Heart left ventricle (tissue), 16 donors: Measurements from ENCODE around the gene KMO. TPM values are rescaled to one million over a fixed set of nuclear protein-coding genes. Genes with fewer than 3 reads are reported as not detected.
A peak's percentile ranks its signal among the peaks of the same experiment; 100 is the strongest.

ENCODE experiments used
- ATAC-seq, 4 donors: fragments of 200-7000 bp; cut with Tn5 transposase; one replicate each; pipeline ENCODE4 v1.9.1; 2020 to 2022; ENCODE audit warnings: moderate library complexity in 4 of 4, mild to moderate bottlenecking in 3 of 4, moderate number of reproducible peaks in 1 of 4
- DNase-seq, 5 donors: peaks; one replicate each; pipeline ENCODE4 v3.0.0-alpha.2; 2020
- H3K27ac ChIP-seq, 12 donors: fragments of 200-600 bp; sonication (generic) in 4 of 12; one replicate each; pipeline versions ENCODE4 v1.5.0 to v1.8.0; 2016 to 2022; ENCODE audit warnings: mild to moderate bottlenecking in 2 of 12
- H3K27me3 ChIP-seq, 9 donors: fragments of 200-600 bp; sonication (generic) in 2 of 9; one replicate each; pipeline versions ENCODE4 v1.5.1 to v1.8.0; 2016 to 2022; ENCODE audit warnings: mild to moderate bottlenecking in 3 of 9
- H3K36me3 ChIP-seq, 9 donors: fragments of 200-600 bp; sonication (generic) in 2 of 9; one replicate each; pipeline versions ENCODE4 v1.5.0 to v1.8.0; 2018 to 2022; ENCODE audit warnings: mild to moderate bottlenecking in 2 of 9
- H3K4me1 ChIP-seq, 12 donors: fragments of 200-600 bp; sonication (generic) in 4 of 12; one replicate each; pipeline versions ENCODE4 v1.5.0 to v1.8.0; 2016 to 2022; ENCODE audit warnings: mild to moderate bottlenecking in 3 of 12
- H3K4me3 ChIP-seq, 12 donors: fragments of 200-600 bp; sonication (generic) in 4 of 12; one replicate each; pipeline versions ENCODE4 v1.5.0 to v1.8.0; 2017 to 2022; ENCODE audit warnings: mild to moderate bottlenecking in 9 of 12, moderate library complexity in 4 of 12
- H3K9me3 ChIP-seq, 12 donors: fragments of 200-600 bp; sonication (generic) in 4 of 12; one replicate each; pipeline versions ENCODE4 v1.5.0 to v1.8.0; 2016 to 2022; ENCODE audit warnings: mild to moderate bottlenecking in 1 of 12
- POLR2A ChIP-seq, 2 donors: fragments of 450-650 bp; IDR thresholded peaks; one replicate each; pipeline ENCODE4 v1.6.1; 2017; ENCODE audit warnings: antibody characterized with exemption in 2 of 2, mild to moderate bottlenecking in 2 of 2, moderate library complexity in 2 of 2
- WGBS, 4 donors: extraction: QIAGEN DNeasy Blood & Tissue Kit in 2 of 4; methylation state at CpG; one replicate each; pipeline versions ENCODE4 v1.1.5 to v1.1.7; 2013 to 2018; 5-methylcytosine and 5-hydroxymethylcytosine counted together
- intact Hi-C, 10 donors: fragments of 100-400 bp; cut with DNase I; formaldehyde crosslinking; loops; one replicate each; pipeline versions ENCODE4 v1.11.1 to v1.14.2; 2022
- polyA plus RNA-seq, 2 donors: library from polyadenylated mRNA; stranded (reverse); fragments of 200-250 nt; gene quantifications; one replicate each; pipeline ENCODE4 v1.2.3, GENCODE V29; 2013
- total RNA-seq, 9 donors: library from RNA; depleted of rRNA in 2 of 9; stranded (reverse); fragments of >200 nt in 2 of 9; fragmentation: NEBNext Ultra II Directional in 3 of 9; extraction: Animal tissue kit (Norgen Biotek cat#: 25700) in 3 of 9; gene quantifications; one replicate each; pipeline versions ENCODE4 v1.1.0 to v1.2.4, GENCODE V29; 2016 to 2023
- TF ChIP-seq, protein P1 (sequence below), 12 donors: fragments of 200-600 bp; sonication (generic) in 4 of 12; IDR thresholded peaks; one replicate each; pipeline versions ENCODE4 v1.5.0 to v1.8.0; 2018 to 2022; ENCODE audit warnings: antibody characterized with exemption in 12 of 12, mild to moderate bottlenecking in 5 of 12
- donor health status: ischemic (EF 13 %, LVEDD 7.1; RV severe dilation, severe dysfunction).
- donor health status: healthy with polysubstance abuse.
- donor health status: DM: no; HTN: yes; CAD: no.
- donor health status: DM: no; HTN: no; CAD: no.
- donor health status: ischemic (EF 25% LVEDD 6.9; RV normal size, moderate dysfunction).
- donor health status: ischemic (EF 25% LVEDD 5.7; RV mildly dilated, moderate dysfunction).
- donor health status: healthy.
- donor health status: DM: yes; HTN: yes; CAD: no.
- donor health status: ischemic (EF 35%, LVEDD 5.7; RV mildly dilated, moderate dysfunction).
- donor health status: nonischemic (EF 11% LVEDD 7.7; RV severe dilation, severe dysfunction).
- donor health status: DM: yes; HTN: yes; CAD: no.
- donor health status: PGD.
- donor health status: ischemic (EF 29% LVEDD 5.4; RV normal size, mild dysfunction).
- donor health status: nonischemic (EF 23%, LVEDD 6.1; RV moderate dilation, normal function).

Gene KMO
- total and polyA plus RNA-seq, 11 donors: 0.07 to 3.9 (median 0.15) TPM; not detected in 3

DNA sequence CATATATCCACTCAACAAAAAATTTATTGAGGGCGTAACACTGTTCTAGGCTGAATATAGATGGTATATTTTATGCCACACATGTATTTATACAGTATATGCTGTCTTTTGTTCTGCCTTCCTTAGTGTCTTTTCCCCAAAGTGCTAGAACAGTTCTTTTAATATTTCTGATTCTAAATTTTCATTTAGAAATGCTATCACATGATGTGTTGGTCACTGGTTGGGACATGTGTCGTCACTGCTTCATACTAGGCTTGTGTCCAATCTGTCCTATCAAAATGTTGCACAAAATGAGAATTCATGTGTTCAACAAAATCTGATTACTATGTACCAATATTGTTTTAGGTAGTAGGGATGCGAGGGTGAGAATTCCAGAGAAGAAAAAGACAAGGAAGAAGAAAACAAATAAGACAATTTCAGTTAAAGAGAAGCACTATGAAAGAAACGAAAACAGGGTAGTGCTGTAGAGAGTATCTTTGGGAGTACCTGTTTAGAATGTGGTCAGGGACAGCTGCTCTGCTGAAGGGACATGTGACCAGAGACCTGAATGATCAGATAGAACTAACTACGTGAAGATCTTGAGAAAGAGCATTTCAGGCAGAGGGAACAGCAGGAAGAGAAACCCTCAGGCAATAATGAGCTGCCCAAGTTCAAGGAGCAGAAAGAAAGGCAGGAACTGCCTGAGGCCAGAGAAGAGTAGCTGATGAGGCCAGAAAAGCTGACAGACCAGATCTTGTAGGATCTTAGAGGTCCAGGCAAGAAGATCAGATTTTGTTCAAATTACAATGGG lies 1.3 kb downstream of the KMO start:
- WGBS, 4 donors: 74 to 78% (median 77%) methylated on average over 5 of the region's 5 CpGs
- no peak for TF ChIP-seq POLR2A (IDR thresholded peaks at IDR 0.05)
- TF ChIP-seq, protein P1, sequence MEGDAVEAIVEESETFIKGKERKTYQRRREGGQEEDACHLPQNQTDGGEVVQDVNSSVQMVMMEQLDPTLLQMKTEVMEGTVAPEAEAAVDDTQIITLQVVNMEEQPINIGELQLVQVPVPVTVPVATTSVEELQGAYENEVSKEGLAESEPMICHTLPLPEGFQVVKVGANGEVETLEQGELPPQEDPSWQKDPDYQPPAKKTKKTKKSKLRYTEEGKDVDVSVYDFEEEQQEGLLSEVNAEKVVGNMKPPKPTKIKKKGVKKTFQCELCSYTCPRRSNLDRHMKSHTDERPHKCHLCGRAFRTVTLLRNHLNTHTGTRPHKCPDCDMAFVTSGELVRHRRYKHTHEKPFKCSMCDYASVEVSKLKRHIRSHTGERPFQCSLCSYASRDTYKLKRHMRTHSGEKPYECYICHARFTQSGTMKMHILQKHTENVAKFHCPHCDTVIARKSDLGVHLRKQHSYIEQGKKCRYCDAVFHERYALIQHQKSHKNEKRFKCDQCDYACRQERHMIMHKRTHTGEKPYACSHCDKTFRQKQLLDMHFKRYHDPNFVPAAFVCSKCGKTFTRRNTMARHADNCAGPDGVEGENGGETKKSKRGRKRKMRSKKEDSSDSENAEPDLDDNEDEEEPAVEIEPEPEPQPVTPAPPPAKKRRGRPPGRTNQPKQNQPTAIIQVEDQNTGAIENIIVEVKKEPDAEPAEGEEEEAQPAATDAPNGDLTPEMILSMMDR (IDR thresholded peaks at IDR 0.05): no peak
- Histone ChIP-seq H3K4me3 (peak overlapping the region in 1 of 12 donors; percentile 60), H3K4me1 (peaks cover 0 to 7% (median 0%) of the 10 kb centered on the region in 12 donors), H3K27me3 (peaks cover 0 to 21% (median 0%) of the 10 kb centered on the region in 9 donors), H3K27ac (peak overlapping the region in 1 of 12 donors; percentile 89), H3K9me3 (no peaks in the 10 kb centered on the region), H3K36me3 (no peaks in the 10 kb centered on the region)
- no peak for DNase-seq
- ATAC-seq: no peak
- intact Hi-C loops: loop anchor here (2.0 to 10.0 kb wide), 9 partner anchors 81 to 461 kb away; partner anchors contain the start of genes EXO1 (in 2 of the 10) and MAP1LC3C (in 2 of the 10)

DNA sequence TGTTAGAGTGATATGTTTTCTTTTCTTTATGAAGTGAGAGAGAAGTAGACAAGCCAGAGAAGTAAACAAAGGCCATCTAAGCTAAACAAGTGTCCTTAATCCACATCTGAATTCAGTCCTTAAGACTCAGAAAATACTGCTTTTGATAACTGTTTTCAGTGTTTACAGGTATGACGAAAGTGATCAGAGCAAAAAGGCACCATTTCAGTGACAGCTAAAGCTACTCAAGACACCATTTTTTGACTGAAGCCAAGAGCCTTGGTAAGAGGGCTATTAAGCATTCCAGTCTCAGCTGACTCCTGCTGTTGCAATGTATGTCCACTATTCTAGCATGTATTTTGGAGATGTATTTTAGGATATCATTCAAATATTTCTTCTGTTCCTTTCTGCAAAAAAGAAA lies 4.1 kb downstream of the KMO start:
- DNase-seq (no peak), ATAC-seq (no peak)
- WGBS, 4 donors: 77 to 81% (median 79%) methylated on average over 1 of the region's 1 CpG
- H3K36me3 ChIP-seq: no peaks in the 10 kb centered on the region
- no peaks in the 10 kb centered on the region for H3K9me3 ChIP-seq
- intact Hi-C loops: loop anchor here in 8 of 10 donors (10.0 kb wide), 5 partner anchors 78 to 458 kb away; partner anchors contain the start of genes EXO1 (in 2 of the 8) and MAP1LC3C (in 2 of the 8)
- H3K4me3 ChIP-seq: no peak overlapping the region
- TF ChIP-seq, protein P1 (IDR thresholded peaks at IDR 0.05): no peak
- TF ChIP-seq POLR2A (IDR thresholded peaks at IDR 0.05): no peak
- H3K27me3 ChIP-seq: peaks cover 0 to 24% (median 0%) of the 10 kb centered on the region in 9 donors
- H3K4me1 ChIP-seq: peaks cover 0 to 7% (median 0%) of the 10 kb centered on the region in 12 donors
- H3K27ac ChIP-seq: no peak overlapping the region

DNA sequence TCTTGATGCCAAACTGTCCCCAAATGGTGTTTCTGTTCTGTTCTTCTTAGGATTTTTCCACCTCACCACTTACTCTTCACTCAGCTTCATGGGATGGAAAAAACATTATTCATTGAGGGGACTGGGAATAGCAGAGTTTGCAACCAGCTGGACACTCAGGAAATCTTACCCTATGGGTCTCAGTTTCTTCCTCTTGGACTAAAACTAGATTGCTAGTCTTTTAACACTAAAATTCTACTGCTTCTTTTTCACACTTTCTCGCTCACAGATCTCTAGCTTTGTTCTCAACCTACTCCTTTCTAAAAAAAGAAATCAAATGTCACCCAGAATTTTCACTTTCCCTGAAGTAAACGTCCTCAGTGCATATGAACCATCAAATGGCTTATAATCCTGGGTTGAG lies 4.8 kb downstream of the KMO start:
- 59 to 72% (median 65%) methylated on average over 2 of the region's 2 CpGs for WGBS, 4 donors
- DNase-seq (no peak), ATAC-seq (no peak)
- H3K27ac ChIP-seq: no peak overlapping the region
- H3K4me3 ChIP-seq: no peak overlapping the region
- H3K36me3 ChIP-seq: no peaks in the 10 kb centered on the region
- intact Hi-C loops: loop anchor here in 8 of 10 donors (10.0 kb wide), 5 partner anchors 78 to 458 kb away; partner anchors contain the start of genes EXO1 (in 2 of the 8) and MAP1LC3C (in 2 of the 8)
- peaks cover 0 to 24% (median 0%) of the 10 kb centered on the region in 9 donors for H3K27me3 ChIP-seq
- no peaks in the 10 kb centered on the region for H3K9me3 ChIP-seq
- no peak for TF ChIP-seq POLR2A (IDR thresholded peaks at IDR 0.05)
- TF ChIP-seq, protein P1 (IDR thresholded peaks at IDR 0.05): no peak
- peaks cover 0 to 3% (median 0%) of the 10 kb centered on the region in 12 donors for H3K4me1 ChIP-seq

DNA sequence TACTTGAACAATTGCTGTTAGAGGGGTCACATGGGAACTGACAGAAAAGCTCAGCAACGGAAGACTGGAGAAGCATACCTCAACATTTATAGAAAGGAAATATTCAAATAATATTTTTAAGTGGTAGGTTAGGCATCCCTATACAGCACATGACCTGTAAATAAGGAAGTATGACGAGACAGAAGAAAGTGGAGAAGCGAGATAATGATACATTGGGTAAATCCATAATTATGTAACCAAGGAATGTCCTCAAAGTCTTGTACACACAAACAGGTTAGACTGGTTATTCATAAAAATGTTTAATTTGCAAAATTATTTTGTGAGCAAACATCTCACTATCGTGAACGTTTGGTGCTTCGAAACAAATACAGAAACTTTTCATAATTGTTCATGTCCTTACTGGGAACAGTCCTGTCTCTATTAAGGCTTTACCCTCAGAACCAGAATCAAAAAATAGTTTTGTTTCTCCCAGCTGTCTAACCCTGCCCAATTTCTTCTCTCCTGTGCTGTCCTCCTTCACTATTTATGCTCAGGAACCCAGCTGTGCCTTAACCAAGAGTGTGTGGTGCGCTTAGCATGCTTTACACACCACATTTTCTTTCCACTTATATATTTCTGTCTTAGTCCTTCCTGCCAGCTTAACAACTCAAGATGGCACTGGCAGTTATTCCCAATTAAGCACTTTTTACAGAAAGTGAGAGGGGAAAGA lies 10.2 kb downstream of the KMO start:
- Histone ChIP-seq H3K4me3 (no peak overlapping the region), H3K27me3 (peaks cover 0 to 9% (median 0%) of the 10 kb centered on the region in 9 donors), H3K36me3 (no peaks in the 10 kb centered on the region), H3K4me1 (peaks cover 0 to 7% (median 0%) of the 10 kb centered on the region in 12 donors), H3K9me3 (no peaks in the 10 kb centered on the region), H3K27ac (no peak overlapping the region)
- intact Hi-C loops: no loop called here
- 81 to 89% (median 84%) methylated on average over 7 of the region's 7 CpGs for WGBS, 4 donors
- TF ChIP-seq, protein P1 (IDR thresholded peaks at IDR 0.05): no peak
- TF ChIP-seq POLR2A (IDR thresholded peaks at IDR 0.05): no peak
- DNase-seq: no peak
- ATAC-seq: no peak
